Esophagus squamous epithelium (tissue), 4 donors: ENCODE data around the gene UBE2Q2.
A peak's percentile ranks its signal among the peaks of the same experiment; 100 is the strongest.

ENCODE experiments used
- POLR2A ChIP-seq, 4 donors: fragments of 450-650 bp; IDR thresholded peaks; one replicate each; pipeline ENCODE4 v1.6.1; 2017; ENCODE audit warnings: antibody characterized with exemption in 4 of 4, mild to moderate bottlenecking in 4 of 4, moderate library complexity in 3 of 4
- TF ChIP-seq, protein P1 (sequence below), 6 experiments: fragments of 450-650 bp in 4 of 6; fragments of 200-600 bp in 2 of 6; sonication (generic) in 2 of 6; IDR thresholded peaks; one replicate each; pipeline ENCODE4 v1.5.1; 2016 to 2019; ENCODE audit warnings: antibody characterized with exemption in 6 of 6, mild to moderate bottlenecking in 4 of 6, moderate library complexity in 4 of 6

DNA sequence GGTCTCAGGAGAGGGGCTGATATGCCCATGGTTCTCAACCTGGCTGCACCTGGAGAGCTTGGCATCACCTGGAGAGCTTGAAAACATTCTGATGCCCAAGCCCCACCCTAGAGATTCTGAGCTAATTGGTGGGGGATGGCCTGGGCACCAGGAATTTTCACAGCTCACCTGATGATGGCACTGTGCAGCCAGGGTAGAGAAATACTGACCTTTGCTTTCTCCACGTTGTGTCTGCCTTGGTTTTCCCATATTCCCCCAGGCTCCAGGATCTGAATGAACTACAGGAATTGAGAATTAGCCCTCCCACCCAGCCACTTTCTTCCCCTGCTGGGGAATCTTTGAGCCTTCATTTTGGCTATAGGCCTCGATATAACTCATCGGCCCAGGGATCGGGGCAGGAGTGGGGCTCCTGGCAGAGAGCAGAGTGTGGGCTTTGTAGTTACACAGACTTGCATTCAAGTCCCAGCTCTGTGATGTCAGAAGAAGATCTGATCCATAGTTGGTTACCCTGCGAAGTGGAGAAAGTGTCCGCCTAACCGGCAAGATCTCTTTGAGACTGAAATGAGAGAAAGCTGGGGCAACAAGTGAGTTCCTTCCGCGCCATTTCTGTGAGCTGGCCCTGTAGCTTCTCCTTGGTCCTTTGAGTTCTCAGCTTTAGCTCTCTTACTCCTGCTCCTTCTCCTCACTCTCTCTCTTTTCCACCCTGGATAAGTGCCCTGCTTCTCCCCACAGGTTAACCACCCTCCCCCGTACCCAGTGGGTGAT, 33.1 kb upstream of the UBE2Q2 start:
- no peak for TF ChIP-seq POLR2A (IDR thresholded peaks at IDR 0.05)
- TF ChIP-seq, protein P1, sequence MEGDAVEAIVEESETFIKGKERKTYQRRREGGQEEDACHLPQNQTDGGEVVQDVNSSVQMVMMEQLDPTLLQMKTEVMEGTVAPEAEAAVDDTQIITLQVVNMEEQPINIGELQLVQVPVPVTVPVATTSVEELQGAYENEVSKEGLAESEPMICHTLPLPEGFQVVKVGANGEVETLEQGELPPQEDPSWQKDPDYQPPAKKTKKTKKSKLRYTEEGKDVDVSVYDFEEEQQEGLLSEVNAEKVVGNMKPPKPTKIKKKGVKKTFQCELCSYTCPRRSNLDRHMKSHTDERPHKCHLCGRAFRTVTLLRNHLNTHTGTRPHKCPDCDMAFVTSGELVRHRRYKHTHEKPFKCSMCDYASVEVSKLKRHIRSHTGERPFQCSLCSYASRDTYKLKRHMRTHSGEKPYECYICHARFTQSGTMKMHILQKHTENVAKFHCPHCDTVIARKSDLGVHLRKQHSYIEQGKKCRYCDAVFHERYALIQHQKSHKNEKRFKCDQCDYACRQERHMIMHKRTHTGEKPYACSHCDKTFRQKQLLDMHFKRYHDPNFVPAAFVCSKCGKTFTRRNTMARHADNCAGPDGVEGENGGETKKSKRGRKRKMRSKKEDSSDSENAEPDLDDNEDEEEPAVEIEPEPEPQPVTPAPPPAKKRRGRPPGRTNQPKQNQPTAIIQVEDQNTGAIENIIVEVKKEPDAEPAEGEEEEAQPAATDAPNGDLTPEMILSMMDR (IDR thresholded peaks at IDR 0.05), result peak; percentile 20 to 66 (median 40)
